Measurements from ENCODE around the gene FAM187B. TPM values are rescaled to one million over a fixed set of nuclear protein-coding genes. Genes with fewer than 3 reads are reported as not detected.

Gene FAM187B
- polyA plus RNA-seq, 3 donors from 2014 or later, result not detected

GRCh38 chr19:35254341-35255297, 26.1 kb upstream of the FAM187B start:
- DNase-seq, result no peak
- no peak overlapping the region for H3K4me3 Mint-ChIP-seq
- H3K36me3 Mint-ChIP-seq, result peaks cover 0 to 4% (median 0%) of the 10 kb centered on the region in 3 donors
- peaks cover under 1 to 8% (median 6%) of the 10 kb centered on the region in 3 donors for H3K27me3 Mint-ChIP-seq (ENCODE audit: low read depth in 3 of 3)
- peak overlapping the region in 1 of 6 donors; percentile 50 for H3K27ac Mint-ChIP-seq
- H3K4me1 Mint-ChIP-seq, result peaks cover 2 to 5% of the 10 kb centered on the region in 2 donors
- H3K9me3 Mint-ChIP-seq, result peaks cover 0 to 2% (median 0%) of the 10 kb centered on the region in 6 donors

- H3K9me3 Mint-ChIP-seq, result peaks cover 0 to 2% (median 0%) of the 10 kb centered on the region in 6 donors
- no peak overlapping the region for H3K27ac Mint-ChIP-seq
- peaks cover 0 to 4% (median 0%) of the 10 kb centered on the region in 3 donors for H3K36me3 Mint-ChIP-seq
- no peak for DNase-seq
- no peak overlapping the region for H3K4me3 Mint-ChIP-seq
- H3K27me3 Mint-ChIP-seq (ENCODE audit: low read depth in 3 of 3), result peaks cover 3 to 12% (median 9%) of the 10 kb centered on the region in 3 donors
- H3K4me1 Mint-ChIP-seq, result peaks cover 12 to 13% of the 10 kb centered on the region in 2 donors
These were observed 25.1 kb upstream of the FAM187B start for GRCh38 chr19:35253316-35254286.

DNA sequence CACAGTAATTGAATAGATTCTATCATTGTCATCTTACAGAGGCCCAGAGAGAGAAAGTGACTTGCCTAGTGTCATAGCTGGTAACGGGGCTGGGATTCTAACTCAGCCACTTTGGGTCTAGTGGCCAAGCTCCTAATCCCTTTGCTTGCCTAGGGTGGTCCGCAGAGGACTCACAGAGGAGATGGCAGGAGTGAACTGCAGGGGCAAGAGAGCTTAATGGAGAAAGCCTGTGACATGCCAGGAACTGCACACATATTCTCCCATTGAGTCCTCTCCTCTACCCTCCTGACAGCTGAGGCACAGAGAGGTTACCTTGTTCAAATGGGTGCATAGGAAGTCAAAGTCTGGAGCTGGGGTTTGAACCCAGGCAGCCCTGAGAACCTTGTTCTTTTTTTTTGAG, 22.9 kb upstream of the FAM187B start:
- DNase-seq, result no peak
- H3K9me3 Mint-ChIP-seq, result peaks cover 0 to 2% (median 0%) of the 10 kb centered on the region in 6 donors
- peaks cover 0 to 4% (median 0%) of the 10 kb centered on the region in 3 donors for H3K36me3 Mint-ChIP-seq
- no peak overlapping the region for H3K27ac Mint-ChIP-seq
- H3K27me3 Mint-ChIP-seq (ENCODE audit: low read depth in 3 of 3), result peaks cover 3 to 19% (median 13%) of the 10 kb centered on the region in 3 donors
- H3K4me1 Mint-ChIP-seq, result peaks cover 22 to 23% of the 10 kb centered on the region in 2 donors
- H3K4me3 Mint-ChIP-seq, result no peak overlapping the region

GRCh38 chr19:35249848-35250711, 21.5 kb upstream of the FAM187B start:
- H3K36me3 Mint-ChIP-seq, result peaks cover 0 to under 1% (median 0%) of the 10 kb centered on the region in 3 donors
- peaks cover 0 to under 1% (median 0%) of the 10 kb centered on the region in 6 donors for H3K9me3 Mint-ChIP-seq
- peaks cover 22 to 23% of the 10 kb centered on the region in 2 donors for H3K4me1 Mint-ChIP-seq
- H3K27ac Mint-ChIP-seq, result peak overlapping the region in 1 of 6 donors; percentile 83
- H3K4me3 Mint-ChIP-seq, result peak overlapping the region in 4 of 5 donors; percentile 38 to 87 (median 56)
- no peak for DNase-seq
- H3K27me3 Mint-ChIP-seq (ENCODE audit: low read depth in 3 of 3), result peaks cover 8 to 23% (median 13%) of the 10 kb centered on the region in 3 donors

- Mint-ChIP-seq H3K9me3 (no peaks in the 10 kb centered on the region), H3K36me3 (no peaks in the 10 kb centered on the region), H3K27me3 (ENCODE audit: low read depth in 3 of 3) (peaks cover 8 to 27% (median 16%) of the 10 kb centered on the region in 3 donors), H3K27ac (peak overlapping the region in 3 of 6 donors; percentile 42 to 83 (median 72)), H3K4me1 (peaks cover 22 to 23% of the 10 kb centered on the region in 2 donors), H3K4me3 (peak overlapping the region; percentile 74 to 87 (median 82))
- no peak for DNase-seq
These were observed 20.8 kb upstream of the FAM187B start for GRCh38 chr19:35249146-35249847.

GRCh38 chr19:35248310-35249145, 20.0 kb upstream of the FAM187B start, which contains the start of gene LSR:
Gene LSR, plus strand, starts transcription at chr19:35249002. Its CDS starts 21 bp downstream, at chr19:35249023.
- H3K4me3 Mint-ChIP-seq, result peak within 1 kb of the TSS; percentile 74 to 87 (median 82)
- H3K9me3 Mint-ChIP-seq, result peaks cover 0 to 5% (median 0%) of the 10 kb centered on the region in 6 donors
- DNase-seq, result peak; percentile 53 to 66 (median 57)
- peaks cover 22 to 23% of the 10 kb centered on the region in 2 donors for H3K4me1 Mint-ChIP-seq
- peaks cover 0 to 5% (median 4%) of the 10 kb centered on the region in 3 donors for H3K36me3 Mint-ChIP-seq
- peaks cover 8 to 33% (median 16%) of the 10 kb centered on the region in 3 donors for H3K27me3 Mint-ChIP-seq (ENCODE audit: low read depth in 3 of 3)
- H3K27ac Mint-ChIP-seq, result peak within 1 kb of the TSS in 3 of 6 donors; percentile 42 to 83 (median 72)

- peak; percentile 14 to 24 (median 21) for DNase-seq
- peaks cover 22 to 23% of the 10 kb centered on the region in 2 donors for H3K4me1 Mint-ChIP-seq
- H3K4me3 Mint-ChIP-seq, result peak overlapping the region; percentile 73 to 87 (median 84)
These were observed 19.2 kb upstream of the FAM187B start for GRCh38 chr19:35247526-35248309.

GRCh38 chr19:35246466-35247092, 18.0 kb upstream of the FAM187B start:
- Mint-ChIP-seq H3K27ac (no peak overlapping the region), H3K36me3 (peaks cover 4 to 14% (median 10%) of the 10 kb centered on the region in 3 donors), H3K4me3 (peak overlapping the region in 1 of 5 donors; percentile 84), H3K4me1 (peaks cover 22 to 23% of the 10 kb centered on the region in 2 donors), H3K27me3 (ENCODE audit: low read depth in 3 of 3) (peaks cover 8 to 42% (median 19%) of the 10 kb centered on the region in 3 donors), H3K9me3 (peaks cover 0 to 10% (median 3%) of the 10 kb centered on the region in 6 donors)
- DNase-seq, result no peak

More at GRCh38 chr19:35247526-35248309, 19.2 kb upstream of the FAM187B start:
- H3K9me3 Mint-ChIP-seq, result peaks cover 0 to 5% (median 0%) of the 10 kb centered on the region in 6 donors
- peaks cover 0 to 8% (median 4%) of the 10 kb centered on the region in 3 donors for H3K36me3 Mint-ChIP-seq
- peaks cover 8 to 36% (median 19%) of the 10 kb centered on the region in 3 donors for H3K27me3 Mint-ChIP-seq (ENCODE audit: low read depth in 3 of 3)
- H3K27ac Mint-ChIP-seq, result peak overlapping the region in 3 of 6 donors; percentile 40 to 74 (median 58)

- H3K4me1 Mint-ChIP-seq, result peaks cover 17% of the 10 kb centered on the region in 2 donors
- no peak for DNase-seq
- H3K9me3 Mint-ChIP-seq, result peaks cover 2 to 21% (median 11%) of the 10 kb centered on the region in 6 donors
- H3K27ac Mint-ChIP-seq, result peak overlapping the region in 1 of 6 donors; percentile 45
- peaks cover 6 to 30% (median 14%) of the 10 kb centered on the region in 3 donors for H3K27me3 Mint-ChIP-seq (ENCODE audit: low read depth in 3 of 3)
- H3K36me3 Mint-ChIP-seq, result peaks cover 14 to 22% (median 18%) of the 10 kb centered on the region in 3 donors
- H3K4me3 Mint-ChIP-seq, result peak overlapping the region in 1 of 5 donors; percentile 28
These were observed 12.9 kb upstream of the FAM187B start for GRCh38 chr19:35241417-35241816.

DNA sequence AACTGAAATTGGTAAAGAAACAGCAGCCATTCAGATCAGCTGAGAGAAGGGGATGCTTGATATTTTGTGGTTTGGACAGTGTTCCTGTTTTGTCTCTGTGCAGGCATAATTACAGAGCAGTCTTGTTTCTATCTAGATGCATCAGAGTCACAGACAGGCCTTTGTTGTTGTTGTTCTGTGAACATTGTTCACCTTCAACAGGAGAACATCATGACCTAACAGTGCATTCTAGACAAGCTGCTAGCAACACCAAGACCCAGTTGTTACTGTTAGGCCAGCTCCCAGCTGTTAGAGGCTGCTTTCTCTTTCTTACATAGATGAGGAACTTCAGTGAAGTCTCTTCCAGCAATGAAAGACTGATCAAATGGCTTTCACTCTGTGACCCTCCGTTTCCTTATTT, 11.8 kb upstream of the FAM187B start:
- Mint-ChIP-seq H3K27me3 (ENCODE audit: low read depth in 3 of 3) (peaks cover 1 to 27% (median 14%) of the 10 kb centered on the region in 3 donors), H3K4me3 (peak overlapping the region; percentile 19 to 70 (median 47)), H3K4me1 (peaks cover 17% of the 10 kb centered on the region in 2 donors), H3K27ac (peak overlapping the region; percentile 68 to 96 (median 92)), H3K9me3 (peaks cover 2 to 21% (median 11%) of the 10 kb centered on the region in 6 donors), H3K36me3 (peaks cover 14 to 22% (median 18%) of the 10 kb centered on the region in 3 donors)
- peak in 2 of 3 donors; percentile 44 to 64 for DNase-seq

Measured in immature natural killer cell (primary cell).